GM12892 (cell line): ENCODE measurements around the gene CDC14A.

Source experiments
- DNase-seq: peaks from one replicate; pipeline ENCODE4 v3.0.0; 2011; ENCODE audit not compliant: insufficient read length
- FAIRE-seq: peaks from 2 replicates; lab custom pipeline; 2011; peaks lifted over from hg19 to GRCh38; lab: Jason Lieb, UNC
- POLR2A ChIP-seq: IDR thresholded peaks from 2 replicates; pipeline ENCODE4 v1.6.1; 2011; ENCODE audit warnings: low read depth, low read length, control low read depth
- POLR2AphosphoS5 ChIP-seq: IDR thresholded peaks from 2 replicates; pipeline ENCODE4 v1.6.1; 2011; ENCODE audit warnings: low read depth, low read length, control low read depth
- TAF1 ChIP-seq: IDR thresholded peaks from 2 replicates; pipeline ENCODE4 v1.6.1; 2011; ENCODE audit warnings: low read depth, mild to moderate bottlenecking, control low read depth, low read length, borderline replicate concordance

Gene CDC14A

DNA sequence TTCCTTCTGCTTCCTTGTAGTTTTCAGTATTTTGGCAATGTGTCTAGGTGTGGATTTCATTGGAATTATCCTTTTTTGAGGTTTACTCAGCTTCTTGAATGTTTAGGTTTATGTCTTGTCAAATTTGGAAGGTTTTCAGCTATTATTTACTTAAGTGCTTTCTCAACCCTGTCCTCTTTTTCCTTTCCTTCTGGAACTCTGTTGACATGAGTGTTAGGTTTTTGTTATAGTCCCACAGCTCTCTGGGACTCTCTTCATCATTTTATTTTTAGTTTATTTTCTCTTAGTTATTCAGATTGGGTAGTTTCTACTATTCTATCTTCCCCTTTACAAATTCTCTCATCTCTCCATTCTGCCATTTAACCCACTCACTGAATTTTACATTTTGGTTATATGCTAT lies 122.5 kb downstream of the CDC14A start:
- TF ChIP-seq TAF1: no peak
- TF ChIP-seq POLR2A: no peak
- TF ChIP-seq POLR2AphosphoS5: no peak
- FAIRE-seq: no peak
- DNase-seq: no peak

DNA sequence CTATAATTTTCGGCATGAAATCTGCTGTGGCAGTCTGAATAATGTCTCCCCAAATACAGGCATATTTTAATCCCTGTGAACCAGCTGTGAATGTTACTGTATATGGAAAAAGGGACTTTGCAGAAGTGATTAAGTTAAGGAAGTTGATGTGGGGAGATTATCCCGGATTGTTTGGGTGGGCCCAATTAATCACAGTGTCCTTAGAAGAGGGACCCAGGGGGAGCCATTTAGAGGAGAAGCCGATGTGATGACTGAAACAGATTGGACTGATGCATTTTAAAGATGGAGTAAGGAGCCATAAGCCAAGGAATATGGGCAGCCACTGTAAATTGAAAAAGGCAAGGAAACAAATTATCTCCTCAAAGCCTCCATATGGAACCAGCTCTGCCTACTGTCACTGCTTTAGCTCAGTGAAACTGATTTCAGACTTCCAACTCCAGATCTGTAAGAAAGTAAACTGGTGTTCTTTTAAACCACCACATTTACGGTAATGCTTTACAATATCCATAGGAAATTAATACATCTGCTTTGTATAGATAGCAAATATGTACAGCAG lies 124.5 kb downstream of the CDC14A start:
- DNase-seq: no peak
- no peak for TF ChIP-seq POLR2AphosphoS5
- FAIRE-seq: no peak

DNA sequence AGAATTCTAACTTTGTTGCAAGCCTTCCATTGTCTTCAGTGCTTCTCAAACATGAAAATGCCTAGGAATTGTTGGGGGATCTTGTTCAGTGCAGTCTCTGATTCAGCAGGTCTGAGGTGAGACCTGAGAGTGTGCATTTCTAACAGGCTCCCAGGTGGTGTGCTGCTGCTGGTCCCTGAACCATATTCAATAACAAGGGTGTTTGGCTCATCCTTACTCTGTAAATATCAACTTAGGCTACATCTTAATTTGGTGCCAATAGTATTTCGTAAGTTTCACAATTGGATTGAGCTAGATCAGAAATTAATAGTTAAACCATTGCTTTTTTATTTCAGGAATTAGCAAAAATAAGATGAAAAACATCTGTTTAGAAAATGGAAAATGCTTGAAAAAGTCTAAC lies 126.5 kb downstream of the CDC14A start:
- no peak for FAIRE-seq
- DNase-seq: no peak
- no peak for TF ChIP-seq POLR2A
- TF ChIP-seq TAF1: no peak
- TF ChIP-seq POLR2AphosphoS5: no peak

DNA sequence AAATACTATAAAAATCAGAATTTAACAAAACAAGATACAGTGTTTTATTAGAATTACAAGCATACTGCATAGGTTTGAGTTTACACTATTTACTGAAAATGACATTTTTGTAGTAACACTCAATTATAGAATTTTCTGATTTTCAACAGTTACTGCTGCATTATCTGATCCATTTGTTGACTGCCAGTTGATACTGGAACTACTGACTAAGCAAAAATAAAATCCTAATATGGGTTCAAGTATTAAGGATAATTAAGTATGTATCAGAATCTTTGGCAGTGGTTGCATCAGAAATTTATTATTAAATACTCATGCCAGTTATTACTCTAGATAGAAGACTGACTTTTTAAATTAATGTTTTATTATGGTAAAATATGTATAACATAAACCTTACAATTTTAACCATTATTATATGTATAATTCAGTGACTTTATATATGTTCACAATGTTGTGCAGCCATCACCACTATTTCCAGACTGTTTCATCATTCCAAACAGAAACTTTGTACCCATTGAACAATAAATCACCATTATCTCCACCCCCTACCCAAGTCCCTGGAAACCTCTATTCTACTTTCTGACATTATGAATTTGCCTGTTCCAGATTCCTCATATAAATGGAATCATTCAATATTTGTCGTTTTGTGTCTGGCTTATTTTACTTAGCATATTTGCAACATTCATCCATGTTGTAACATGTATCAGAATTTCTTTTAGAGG lies 127.5 kb downstream of the CDC14A start:
- no peak for FAIRE-seq

DNA sequence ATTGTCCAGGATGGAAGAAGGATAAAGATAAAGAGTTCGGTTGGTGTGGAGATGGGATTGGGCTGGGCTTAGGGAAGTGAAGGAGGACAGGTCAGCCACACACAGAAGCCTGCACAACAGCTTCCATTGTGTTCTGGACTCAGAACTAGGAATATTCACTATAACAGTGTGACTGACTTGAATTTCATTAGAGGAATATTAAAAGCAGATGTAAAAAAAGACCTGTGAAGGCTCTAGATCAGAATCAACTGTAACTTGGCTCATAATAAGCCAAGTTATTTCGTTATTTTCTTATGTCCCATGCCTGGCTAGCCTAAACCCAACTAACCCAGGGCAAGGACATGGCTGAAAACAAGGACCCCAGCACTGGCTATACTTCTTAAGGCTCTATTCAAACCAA lies 129.0 kb downstream of the CDC14A start:
- FAIRE-seq: no peak
- no peak for TF ChIP-seq POLR2A
- no peak for TF ChIP-seq TAF1
- TF ChIP-seq POLR2AphosphoS5: no peak
- no peak for DNase-seq

More for the DNA sequence above, 127.5 kb downstream of the CDC14A start:
- TF ChIP-seq POLR2A: no peak
- no peak for TF ChIP-seq POLR2AphosphoS5
- TF ChIP-seq TAF1: no peak
- no peak for DNase-seq

DNA sequence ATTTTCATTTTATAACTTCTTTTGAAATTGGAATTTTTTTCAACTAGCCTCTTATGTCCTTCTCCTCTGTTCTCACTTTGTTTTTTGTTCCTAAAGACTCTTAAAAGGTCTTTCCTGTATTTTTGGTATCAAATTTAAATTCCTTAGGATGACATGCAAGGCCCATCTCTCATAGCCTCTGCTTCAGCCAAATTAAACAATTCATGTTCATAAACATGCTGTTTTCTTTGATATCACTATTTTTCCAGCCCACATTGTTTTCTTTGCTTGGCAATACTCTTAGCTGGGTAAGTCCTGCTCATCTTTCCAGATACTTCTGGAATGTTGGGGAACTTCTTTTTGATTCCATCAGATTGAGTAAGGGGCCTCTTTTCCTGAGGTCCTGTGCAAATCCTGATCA lies 129.9 kb downstream of the CDC14A start:
- FAIRE-seq (no peak), DNase-seq (no peak)
- TF ChIP-seq POLR2A (no peak), POLR2AphosphoS5 (no peak), TAF1 (no peak)

DNA sequence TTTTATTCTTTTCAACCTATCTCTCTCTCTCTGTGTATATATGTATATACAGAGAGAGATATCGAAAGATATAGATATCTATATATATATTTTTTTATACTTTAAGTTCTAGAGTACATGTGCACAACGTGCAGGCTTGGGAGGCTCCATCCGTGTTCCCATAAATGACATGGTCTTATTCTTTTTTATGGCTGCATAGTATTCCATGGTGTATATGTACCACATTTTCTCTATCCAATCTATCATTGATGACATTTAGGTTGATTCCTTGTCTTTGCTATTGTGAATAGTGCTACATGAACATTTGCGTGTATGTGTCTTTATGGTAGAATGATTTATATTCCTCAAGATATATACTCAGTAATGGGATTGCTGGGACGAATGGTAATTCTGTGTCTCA lies 130.4 kb downstream of the CDC14A start:
- no peak for TF ChIP-seq POLR2AphosphoS5
- FAIRE-seq (no peak), DNase-seq (no peak)

DNA sequence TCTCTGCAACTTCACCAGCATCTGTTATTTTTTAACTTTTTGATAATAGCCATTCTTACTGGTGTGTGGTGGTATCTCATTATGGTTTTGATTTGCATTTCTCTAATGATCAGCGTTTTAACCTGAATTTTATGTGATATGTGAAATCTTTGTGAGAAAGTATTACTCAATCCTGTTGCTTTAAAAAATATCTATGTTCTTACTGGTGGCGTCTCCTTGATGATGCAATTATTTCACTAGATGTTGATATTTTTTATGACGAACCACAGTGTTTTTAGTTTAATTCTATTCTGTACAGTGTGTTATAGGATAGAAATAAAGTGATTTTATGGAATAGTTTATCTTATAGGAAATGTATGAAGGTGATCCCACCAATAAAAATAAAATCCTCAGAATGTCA lies 130.9 kb downstream of the CDC14A start:
- DNase-seq (no peak), FAIRE-seq (no peak)
- TF ChIP-seq POLR2AphosphoS5 (no peak), TAF1 (no peak), POLR2A (no peak)

DNA sequence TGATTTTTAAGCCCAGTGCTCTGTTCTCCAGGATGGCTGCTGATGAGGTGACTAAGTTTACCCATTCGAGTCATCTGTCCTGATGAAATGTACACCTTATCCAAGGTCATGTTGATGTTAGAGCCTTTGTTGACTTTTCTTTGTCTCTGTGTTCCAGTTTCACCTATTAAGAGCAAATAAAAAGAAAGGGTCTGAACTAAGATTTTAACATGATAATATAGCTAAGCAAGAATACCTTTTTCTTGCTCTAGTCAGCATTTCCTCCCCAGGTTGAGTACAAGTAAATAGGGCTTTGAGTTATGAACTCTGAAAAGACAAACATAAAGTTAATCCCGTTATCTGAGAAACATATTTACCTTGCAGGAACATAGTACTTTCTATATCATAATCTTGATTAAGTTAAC lies 133.6 kb downstream of the CDC14A start:
- FAIRE-seq: no peak
- TF ChIP-seq POLR2A (no peak), TAF1 (no peak), POLR2AphosphoS5 (no peak)
- DNase-seq: no peak

DNA sequence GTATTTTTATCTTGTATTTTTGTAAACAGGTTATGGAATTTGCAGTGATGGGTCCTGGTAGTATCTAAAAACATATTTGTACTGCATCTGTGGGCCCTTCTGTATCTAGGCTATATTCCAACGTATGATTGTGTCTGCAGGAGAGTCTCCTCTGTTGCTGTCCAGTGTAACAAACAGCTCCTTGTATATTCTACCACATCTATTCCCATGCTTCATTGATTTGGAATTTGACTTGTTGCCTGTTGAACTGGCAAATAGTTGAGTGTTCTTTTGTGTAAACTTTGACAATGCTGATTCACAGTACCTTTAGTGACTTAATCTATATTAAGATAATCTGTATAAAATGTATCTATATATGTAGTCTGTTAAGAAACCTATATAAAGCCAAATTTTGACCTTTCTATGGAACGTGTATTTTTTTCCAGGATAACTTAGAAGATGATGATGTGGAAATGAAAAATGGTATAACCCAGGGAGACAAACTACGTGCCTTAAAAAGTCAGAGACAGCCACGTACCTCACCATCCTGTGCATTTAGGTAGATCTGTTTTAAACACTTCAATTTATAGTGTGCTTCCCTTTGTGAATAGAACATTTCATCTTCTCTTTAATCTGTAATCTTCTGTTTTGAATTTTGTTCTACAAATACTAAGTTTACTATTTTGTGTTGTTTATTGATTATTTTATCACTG lies 142.2 kb downstream of the CDC14A start:
- FAIRE-seq (no peak), DNase-seq (no peak)
- TF ChIP-seq POLR2AphosphoS5: no peak
- TF ChIP-seq POLR2A: no peak
- TF ChIP-seq TAF1: no peak

DNA sequence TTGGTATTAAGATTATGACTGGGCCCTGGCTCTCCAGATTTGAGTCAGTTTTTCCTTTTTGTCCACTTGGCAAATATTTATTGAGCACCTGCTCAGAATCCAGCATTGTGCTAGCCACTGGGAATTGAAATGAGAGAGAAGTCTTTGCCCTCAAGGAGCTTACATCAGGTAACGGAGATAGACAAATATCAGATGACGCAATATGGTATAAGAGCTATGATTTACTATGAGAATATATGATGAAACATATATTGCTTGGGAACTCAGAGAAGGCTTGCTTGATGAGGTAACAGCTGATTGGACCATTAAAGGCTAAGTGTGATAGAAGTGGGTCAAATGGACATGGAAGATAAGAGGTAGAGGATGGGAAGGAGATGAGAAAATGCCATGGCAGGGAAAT lies 144.6 kb downstream of the CDC14A start:
- no peak for FAIRE-seq
- TF ChIP-seq POLR2A: no peak
- TF ChIP-seq TAF1: no peak
- no peak for TF ChIP-seq POLR2AphosphoS5

DNA sequence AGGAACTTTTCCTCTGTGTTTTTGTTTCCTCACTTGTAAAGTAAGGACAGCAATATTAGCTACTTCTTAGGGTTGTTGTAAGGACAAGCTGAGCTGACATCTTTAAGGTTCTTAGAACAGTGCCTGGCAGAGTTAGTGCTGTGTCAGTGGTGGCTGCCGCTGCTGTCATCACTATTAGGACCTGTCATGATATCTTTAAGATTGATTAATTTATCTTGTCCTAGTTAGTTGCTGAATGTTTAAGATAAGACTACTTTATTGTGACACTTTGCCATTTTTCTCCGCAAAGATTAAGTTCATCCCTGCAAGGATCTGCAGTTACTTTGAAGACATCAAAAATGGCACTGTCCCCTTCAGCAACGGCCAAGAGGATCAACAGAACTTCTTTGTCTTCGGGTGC lies 145.5 kb downstream of the CDC14A start:
- no peak for FAIRE-seq
- no peak for DNase-seq
- TF ChIP-seq TAF1 (no peak), POLR2A (no peak), POLR2AphosphoS5 (no peak)

More for the DNA sequence above, 144.6 kb downstream of the CDC14A start:
- no peak for DNase-seq
